Renal cortex interstitium (tissue), 11 donors: ENCODE measurements around the gene OSBPL3. TPM values are rescaled to one million over a fixed set of nuclear protein-coding genes. Genes with fewer than 3 reads are reported as not detected.

Source experiments
- DNase-seq, 11 donors: peaks; one replicate each; pipeline ENCODE4 v3.0.0-alpha.2; 2013; ENCODE audit warnings: low read depth in 9 of 11, low spot score in 4 of 11; ENCODE audit errors: extremely low read depth in 1 of 11
- polyA plus RNA-seq, 3 donors: library from polyadenylated mRNA; unstranded; fragments of 120-200 nt; gene quantifications; one replicate each; pipeline ENCODE4 v1.2.1, GENCODE V29; 2013; ENCODE audit not compliant: insufficient read length in 3 of 3

Gene OSBPL3
- polyA plus RNA-seq, 3 donors = 14.3 to 30.2 (median 19.8) TPM

GRCh38 chr7:24848878-24849277 lies 131.1 kb downstream of the OSBPL3 start:
- DNase-seq = no peak

GRCh38 chr7:24847754-24848153 lies 132.2 kb downstream of the OSBPL3 start:
- no peak for DNase-seq

- DNase-seq = no peak
These were observed 136.1 kb downstream of the OSBPL3 start for GRCh38 chr7:24843821-24844434.

- no peak for DNase-seq
These were observed 137.3 kb downstream of the OSBPL3 start for GRCh38 chr7:24842449-24843241.

GRCh38 chr7:24842029-24842428 lies 137.9 kb downstream of the OSBPL3 start:
- DNase-seq = no peak

GRCh38 chr7:24840563-24840962 lies 139.4 kb downstream of the OSBPL3 start:
- DNase-seq = no peak

GRCh38 chr7:24836084-24836483 lies 143.9 kb downstream of the OSBPL3 start:
- DNase-seq = no peak

- DNase-seq = no peak
These were observed 144.3 kb downstream of the OSBPL3 start for GRCh38 chr7:24835643-24836042.

GRCh38 chr7:24834128-24834798 lies 145.7 kb downstream of the OSBPL3 start:
- no peak for DNase-seq

GRCh38 chr7:24833549-24833948 lies 146.4 kb downstream of the OSBPL3 start:
- DNase-seq = no peak

GRCh38 chr7:24831240-24831639 lies 148.7 kb downstream of the OSBPL3 start:
- no peak for DNase-seq

GRCh38 chr7:24830440-24831050 lies 149.4 kb downstream of the OSBPL3 start:
- DNase-seq = no peak

- no peak for DNase-seq
These were observed 150.2 kb downstream of the OSBPL3 start for GRCh38 chr7:24829787-24830186.

- no peak for DNase-seq
These were observed 150.9 kb downstream of the OSBPL3 start for GRCh38 chr7:24828891-24829661.

- DNase-seq = no peak
These were observed 152.4 kb downstream of the OSBPL3 start for GRCh38 chr7:24827589-24827988.

GRCh38 chr7:24827027-24827426 lies 153.0 kb downstream of the OSBPL3 start:
- no peak for DNase-seq

GRCh38 chr7:24826662-24827020 lies 153.3 kb downstream of the OSBPL3 start:
- DNase-seq = no peak

- no peak for DNase-seq
These were observed 153.9 kb downstream of the OSBPL3 start for GRCh38 chr7:24825931-24826661.
